SK-N-SH (cell line): ENCODE results near the gene ZGPAT. TPM values are rescaled to one million over a fixed set of nuclear protein-coding genes. Genes with fewer than 3 reads are reported as not detected.

Experiments used
- CTCF ChIA-PET: fragments of 300-600, 350-600 bp; formaldehyde crosslinking; extraction: SDS; loops from one replicate; lab custom pipeline; 2021; lab: Yijun Ruan, JAX
- POLR2A ChIA-PET: fragments of 350-600 bp; sonication (Branson Sonifier 250); formaldehyde crosslinking; extraction: SDS; loops from one replicate; lab custom pipeline; 2020; ENCODE audit warnings: antibody characterized with exemption, inconsistent platforms; lab: Yijun Ruan, JAX
- DNase-seq: peaks from one replicate; pipeline ENCODE4 v3.0.0; 2012
- H2AFZ ChIP-seq: fragments of 200-600 bp; sonication (generic); 2 replicates; pipeline ENCODE4 v1.8.1; 2016; ENCODE audit warnings: antibody characterized with exemption, mild to moderate bottlenecking, low read depth
- H3F3A ChIP-seq: fragments of 200-600 bp; sonication (generic); replicated peaks from 2 replicates; pipeline ENCODE3; 2016; ENCODE audit warnings: antibody characterized with exemption, mild to moderate bottlenecking; ENCODE audit not compliant: insufficient read depth
- H3K27ac ChIP-seq, 2 experiments: fragments of 200-500 bp in 1 of 2; fragments of 200-600 bp in 1 of 2; sonication (Bioruptor generic) in 1 of 2; sonication (generic), shearing (Covaris generic) in 1 of 2; 2 replicates each; pipeline versions ENCODE4 v1.5.1 to v1.6.1; 2014 to 2016; ENCODE audit warnings: low read depth in 2 of 2, inconsistent platforms in 1 of 2, low read length in 1 of 2, mild to moderate bottlenecking in 1 of 2, mixed read lengths in 1 of 2
- H3K27me3 ChIP-seq: fragments of 200-600 bp; sonication (generic), shearing (Covaris generic); 2 replicates; pipeline ENCODE4 v1.6.1; 2016; ENCODE audit warnings: mixed run types; ENCODE audit not compliant: insufficient read depth
- H3K36me3 ChIP-seq, 2 experiments: fragments of 200-500 bp in 1 of 2; fragments of 200-600 bp in 1 of 2; sonication (Bioruptor generic) in 1 of 2; sonication (generic) in 1 of 2; replicated peaks in 1 of 2; 2 replicates each; pipeline versions ENCODE3 to v1.5.1; 2014 to 2016; ENCODE audit warnings: low read length in 1 of 2, mild to moderate bottlenecking in 1 of 2; ENCODE audit not compliant: insufficient read depth in 2 of 2, control insufficient read depth in 1 of 2
- H3K4me1 ChIP-seq, 2 experiments: fragments of 200-500 bp in 1 of 2; fragments of 200-600 bp in 1 of 2; sonication (Bioruptor generic) in 1 of 2; sonication (generic), shearing (Covaris generic) in 1 of 2; 2 replicates each; pipeline versions ENCODE4 v1.5.1 to v1.6.1; 2014 to 2016; ENCODE audit warnings: low read depth in 1 of 2, low read length in 1 of 2, mixed run types in 1 of 2; ENCODE audit not compliant: insufficient read depth in 2 of 2, control insufficient read depth in 1 of 2
- H3K4me2 ChIP-seq: fragments of 200-600 bp; sonication (generic), shearing (Covaris generic); 2 replicates; pipeline ENCODE4 v1.6.1; 2017; ENCODE audit warnings: mixed run types
- H3K4me3 ChIP-seq, 2 experiments: fragments of 200-500 bp in 1 of 2; fragments of 200-600 bp in 1 of 2; sonication (Bioruptor generic) in 1 of 2; sonication (generic), shearing (Covaris generic) in 1 of 2; 2 replicates each; pipeline versions ENCODE4 v1.5.1 to v1.8.1; 2014 to 2016; ENCODE audit warnings: low read depth in 2 of 2, inconsistent platforms in 1 of 2, low read length in 1 of 2, mild to moderate bottlenecking in 1 of 2, mixed read lengths in 1 of 2, moderate library complexity in 1 of 2
- H3K79me2 ChIP-seq: fragments of 200-600 bp; sonication (generic); 2 replicates; pipeline ENCODE4 v1.8.1; 2017; ENCODE audit warnings: mild to moderate bottlenecking; ENCODE audit not compliant: insufficient read depth
- H3K9ac ChIP-seq: fragments of 200-600 bp; sonication (generic); 2 replicates; pipeline ENCODE4 v1.6.1; 2017; ENCODE audit warnings: mixed run types
- H3K9me2 ChIP-seq: fragments of 200-600 bp; sonication (generic); 2 replicates; pipeline ENCODE4 v1.6.1; 2017; ENCODE audit warnings: mixed run types
- H3K9me3 ChIP-seq: fragments of 200-600 bp; sonication (generic); 2 replicates; pipeline ENCODE4 v1.6.1; 2017; ENCODE audit warnings: mixed run types, mild to moderate bottlenecking, moderate library complexity
- H4K20me1 ChIP-seq: fragments of 200-600 bp; sonication (generic); 2 replicates; pipeline ENCODE4 v1.6.1; 2017; ENCODE audit warnings: mild to moderate bottlenecking, mixed run types; ENCODE audit not compliant: insufficient read depth
- EP300 ChIP-seq, 2 experiments: IDR thresholded peaks; 2 replicates each; pipeline versions ENCODE4 v1.4.0 to v1.6.1; 2012; ENCODE audit warnings: borderline replicate concordance in 1 of 2, low read depth in 1 of 2, low read length in 1 of 2
- EZH2phosphoT487 ChIP-seq: fragments of 200-600 bp; sonication (generic); IDR thresholded peaks from 2 replicates; pipeline ENCODE4 v1.6.1; 2017; ENCODE audit warnings: low read depth, mixed run types, mild to moderate bottlenecking, antibody characterized with exemption, moderate library complexity, borderline replicate concordance
- GATA2 ChIP-seq: sonication (generic); formaldehyde crosslinking; IDR thresholded peaks from 2 replicates; pipeline ENCODE4 v1.5.0; 2020; ENCODE audit warnings: mild to moderate bottlenecking, missing genetic modification reagents
- NFIC ChIP-seq: IDR thresholded peaks from 2 replicates; pipeline ENCODE4 v1.4.0; 2012; ENCODE audit warnings: borderline replicate concordance
- NRF1 ChIP-seq: IDR thresholded peaks from 2 replicates; pipeline ENCODE4 v1.6.1; 2012; ENCODE audit warnings: low read depth, mild to moderate bottlenecking, low read length
- RAD21 ChIP-seq: IDR thresholded peaks from 2 replicates; pipeline ENCODE4 v1.6.1; 2012; ENCODE audit warnings: mild to moderate bottlenecking, low read length
- RCOR1 ChIP-seq: fragments of 150-350 bp; IDR thresholded peaks from 2 replicates; pipeline ENCODE4 v1.6.1; 2017; ENCODE audit warnings: antibody characterized with exemption, low read length
- RFX5 ChIP-seq: IDR thresholded peaks from 2 replicates; pipeline ENCODE4 v1.6.1; 2012; ENCODE audit warnings: mild to moderate bottlenecking, improper control_type of control experiment, low read length
- SMC3 ChIP-seq: IDR thresholded peaks from 2 replicates; pipeline ENCODE4 v1.6.1; 2012; ENCODE audit warnings: low read depth, low read length, improper control_type of control experiment
- TCF12 ChIP-seq: IDR thresholded peaks from 2 replicates; pipeline ENCODE4 v1.4.0; 2012
- YY1 ChIP-seq: IDR thresholded peaks from 2 replicates; pipeline ENCODE4 v1.4.0; 2012; ENCODE audit warnings: low read depth, mild to moderate bottlenecking
- WGBS: methylation state at CpG from one replicate; pipeline ENCODE4 v1.1.6; 2017; ENCODE audit warnings: low lambda C conversion rate; 5-methylcytosine and 5-hydroxymethylcytosine counted together
- polyA plus RNA-seq, 3 experiments: library from polyadenylated mRNA; depleted of rRNA; stranded (reverse); fragments of >200 nt; gene quantifications; 2 replicates each; pipeline ENCODE4 v1.2.3, GENCODE V29; 2012
- TF ChIP-seq, protein P1 (sequence below): IDR thresholded peaks from 2 replicates; pipeline ENCODE4 v1.4.0; 2012; ENCODE audit warnings: low read depth, borderline replicate concordance

ZGPAT gene
- polyA plus RNA-seq, 1 of the 3 experiments (the other 2 are of a cell fraction), result 33.7 TPM

DNA sequence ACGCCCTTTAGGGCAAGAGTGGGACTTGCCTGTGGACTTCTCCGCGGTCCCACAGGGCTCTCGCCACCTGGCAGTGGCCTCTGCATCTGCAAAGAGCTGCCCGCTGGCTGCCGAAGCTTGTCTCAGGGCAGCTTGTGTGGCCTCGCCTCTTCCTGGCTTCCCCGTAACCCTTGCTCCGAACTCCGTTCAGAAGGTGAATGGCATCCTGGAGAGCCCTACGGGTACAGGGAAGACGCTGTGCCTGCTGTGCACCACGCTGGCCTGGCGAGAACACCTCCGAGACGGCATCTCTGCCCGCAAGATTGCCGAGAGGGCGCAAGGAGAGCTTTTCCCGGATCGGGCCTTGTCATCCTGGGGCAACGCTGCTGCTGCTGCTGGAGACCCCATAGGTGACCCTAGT is 46.7 kb upstream of the ZGPAT start (continued):
- TF ChIP-seq TCF12 (no peak), RFX5 (no peak)

DNA sequence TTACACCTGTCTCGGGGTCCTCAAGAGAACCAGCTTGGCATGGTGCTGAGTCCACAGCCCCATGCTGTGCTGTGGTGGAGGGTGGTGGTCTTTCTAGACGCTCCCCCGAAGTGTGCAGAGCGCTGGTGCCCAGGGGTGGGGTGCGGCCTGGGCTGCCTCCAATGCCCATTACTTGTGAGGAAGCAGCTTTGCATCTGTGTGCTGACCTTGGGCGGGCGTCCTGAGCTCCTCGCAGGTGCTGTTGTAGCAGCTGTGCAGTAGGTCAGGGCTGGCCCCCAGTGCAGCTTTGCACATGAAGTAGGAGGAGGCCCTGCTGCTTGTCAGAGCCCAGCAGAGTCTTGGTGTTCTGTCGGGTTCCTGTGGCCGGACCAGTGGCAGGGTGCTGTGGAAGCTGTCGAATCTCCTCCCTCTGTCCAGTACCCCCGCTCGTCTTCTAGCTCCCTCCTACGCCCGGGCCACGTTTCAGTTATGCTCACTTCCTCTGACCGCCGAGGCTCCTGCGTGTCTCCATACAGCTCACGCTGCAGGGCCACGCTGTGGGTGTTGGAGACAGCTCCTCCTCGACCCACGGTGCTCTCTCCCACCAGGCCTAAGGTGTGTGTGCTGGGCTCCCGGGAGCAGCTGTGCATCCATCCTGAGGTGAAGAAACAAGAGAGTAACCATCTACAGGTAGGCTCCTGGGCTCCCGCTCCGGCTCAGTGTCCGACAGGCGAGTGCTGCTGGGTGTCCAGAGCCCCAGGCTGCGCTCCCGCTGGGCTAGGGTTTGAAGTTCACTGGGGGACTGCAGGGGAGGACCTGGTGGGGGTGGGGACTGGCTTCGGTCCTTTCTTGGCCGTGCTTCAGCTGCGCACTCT is 45.7 kb upstream of the ZGPAT start:
- H3F3A ChIP-seq, result no peaks in the 10 kb centered on the region
- no peak overlapping the region for H3K9ac ChIP-seq
- no peak overlapping the region for H2AFZ ChIP-seq
- DNase-seq, result no peak
- H3K36me3 ChIP-seq, result peaks cover 0 to 52% of the 10 kb centered on the region in 2 experiments
- H3K9me3 ChIP-seq, result no peaks in the 10 kb centered on the region
- 96% methylated on average over 25 of the region's 33 CpGs for WGBS
- H3K27ac ChIP-seq, result no peak overlapping the region
- no peak for TF ChIP-seq EP300 (IDR thresholded peaks at IDR 0.05; ENCODE audit: borderline replicate concordance in 1 of 2, low read depth in 1 of 2, low read length in 1 of 2)
- no peak for TF ChIP-seq EZH2phosphoT487
- TF ChIP-seq, protein P1, sequence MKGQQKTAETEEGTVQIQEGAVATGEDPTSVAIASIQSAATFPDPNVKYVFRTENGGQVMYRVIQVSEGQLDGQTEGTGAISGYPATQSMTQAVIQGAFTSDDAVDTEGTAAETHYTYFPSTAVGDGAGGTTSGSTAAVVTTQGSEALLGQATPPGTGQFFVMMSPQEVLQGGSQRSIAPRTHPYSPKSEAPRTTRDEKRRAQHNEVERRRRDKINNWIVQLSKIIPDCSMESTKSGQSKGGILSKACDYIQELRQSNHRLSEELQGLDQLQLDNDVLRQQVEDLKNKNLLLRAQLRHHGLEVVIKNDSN, result no peak
- H4K20me1 ChIP-seq, result no peaks in the 10 kb centered on the region
- ChIA-PET POLR2A (interaction anchor here (0.7 to 1.2 kb wide), 2 partner anchors 138 to 251 kb away, joined by 3 read pairs; no protein-coding TSS in a partner anchor), CTCF (interaction anchor here (1.7 kb wide), 1 partner anchor 125 kb away, joined by 4 read pairs; the partner anchor contains the start of gene PTK6)
- no peak overlapping the region for H3K4me3 ChIP-seq
- H3K79me2 ChIP-seq, result peaks cover 30% of the 10 kb centered on the region
- no peaks in the 10 kb centered on the region for H3K9me2 ChIP-seq
- no peaks in the 10 kb centered on the region for H3K27me3 ChIP-seq
- H3K4me1 ChIP-seq, result peaks cover 5 to 18% of the 10 kb centered on the region in 2 experiments; a peak in 2 of 4 replicates
- no peak overlapping the region for H3K4me2 ChIP-seq

DNA sequence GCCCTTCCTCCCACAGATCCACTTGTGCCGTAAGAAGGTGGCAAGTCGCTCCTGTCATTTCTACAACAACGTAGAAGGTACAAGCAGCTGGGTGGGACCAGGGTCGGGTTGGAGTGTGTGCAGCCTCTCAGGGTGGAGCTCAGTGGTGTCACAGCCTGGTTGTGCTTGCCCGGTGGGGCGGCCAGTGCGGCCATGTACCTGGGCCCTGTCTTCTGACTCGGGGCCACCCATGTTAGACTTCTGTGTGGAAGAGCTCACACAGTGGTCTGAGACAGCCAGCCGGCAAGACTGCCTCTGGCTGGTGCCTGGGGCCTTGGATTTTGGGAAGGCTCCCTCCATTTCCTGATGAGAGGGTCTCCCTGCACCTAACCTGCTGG is 45.0 kb upstream of the ZGPAT start:
- peaks cover 0 to 58% of the 10 kb centered on the region in 2 experiments for H3K36me3 ChIP-seq

More for the DNA sequence above, 45.0 kb upstream of the ZGPAT start:
- Histone ChIP-seq H3K9ac (no peak overlapping the region), H3K4me1 (peaks cover 5 to 12% of the 10 kb centered on the region in 2 experiments; a peak in 2 of 4 replicates), H4K20me1 (no peaks in the 10 kb centered on the region), H3F3A (no peaks in the 10 kb centered on the region), H3K27me3 (no peaks in the 10 kb centered on the region), H3K4me2 (no peak overlapping the region), H3K9me2 (no peaks in the 10 kb centered on the region), H2AFZ (no peak overlapping the region), H3K9me3 (no peaks in the 10 kb centered on the region), H3K4me3 (no peak overlapping the region), H3K79me2 (peaks cover 30% of the 10 kb centered on the region), H3K27ac (no peak overlapping the region)
- ChIA-PET POLR2A (interaction anchor here (1.2 kb wide), 1 partner anchor 139 kb away, joined by 3 read pairs; no protein-coding TSS in a partner anchor), CTCF (interaction anchor here (1.7 kb wide), 1 partner anchor 126 kb away, joined by 4 read pairs; the partner anchor contains the start of gene PTK6)
- WGBS, result 90% methylated on average over 8 of the region's 9 CpGs
- TF ChIP-seq NFIC, result no peak
- no peak for TF ChIP-seq RAD21
- TF ChIP-seq GATA2 (CRISPR knock-in tag), result no peak
- TF ChIP-seq NRF1, result no peak
- no peak for TF ChIP-seq YY1
- no peak for TF ChIP-seq SMC3
- no peak for TF ChIP-seq RCOR1
- DNase-seq, result no peak
